SK-N-SH (cell line): Measurements from ENCODE around the gene SLC26A2. TPM values are rescaled to one million over a fixed set of nuclear protein-coding genes. Genes with fewer than 3 reads are reported as not detected.

Source experiments
- CTCF ChIA-PET: fragments of 300-600, 350-600 bp; formaldehyde crosslinking; extraction: SDS; loops from one replicate; lab custom pipeline; 2021; lab: Yijun Ruan, JAX
- POLR2A ChIA-PET: fragments of 350-600 bp; sonication (Branson Sonifier 250); formaldehyde crosslinking; extraction: SDS; loops from one replicate; lab custom pipeline; 2020; ENCODE audit warnings: antibody characterized with exemption, inconsistent platforms; lab: Yijun Ruan, JAX
- DNase-seq: peaks from one replicate; pipeline ENCODE4 v3.0.0; 2012
- H2AFZ ChIP-seq: fragments of 200-600 bp; sonication (generic); 2 replicates; pipeline ENCODE4 v1.8.1; 2016; ENCODE audit warnings: antibody characterized with exemption, mild to moderate bottlenecking, low read depth
- H3F3A ChIP-seq: fragments of 200-600 bp; sonication (generic); replicated peaks from 2 replicates; pipeline ENCODE3; 2016; ENCODE audit warnings: antibody characterized with exemption, mild to moderate bottlenecking; ENCODE audit not compliant: insufficient read depth
- H3K27ac ChIP-seq, 2 experiments: fragments of 200-500 bp in 1 of 2; fragments of 200-600 bp in 1 of 2; sonication (Bioruptor generic) in 1 of 2; sonication (generic), shearing (Covaris generic) in 1 of 2; 2 replicates each; pipeline versions ENCODE4 v1.5.1 to v1.6.1; 2014 to 2016; ENCODE audit warnings: low read depth in 2 of 2, inconsistent platforms in 1 of 2, low read length in 1 of 2, mild to moderate bottlenecking in 1 of 2, mixed read lengths in 1 of 2
- H3K27me3 ChIP-seq: fragments of 200-600 bp; sonication (generic), shearing (Covaris generic); 2 replicates; pipeline ENCODE4 v1.6.1; 2016; ENCODE audit warnings: mixed run types; ENCODE audit not compliant: insufficient read depth
- H3K36me3 ChIP-seq, 2 experiments: fragments of 200-500 bp in 1 of 2; fragments of 200-600 bp in 1 of 2; sonication (Bioruptor generic) in 1 of 2; sonication (generic) in 1 of 2; replicated peaks in 1 of 2; 2 replicates each; pipeline versions ENCODE3 to v1.5.1; 2014 to 2016; ENCODE audit warnings: low read length in 1 of 2, mild to moderate bottlenecking in 1 of 2; ENCODE audit not compliant: insufficient read depth in 2 of 2, control insufficient read depth in 1 of 2
- H3K4me1 ChIP-seq, 2 experiments: fragments of 200-500 bp in 1 of 2; fragments of 200-600 bp in 1 of 2; sonication (Bioruptor generic) in 1 of 2; sonication (generic), shearing (Covaris generic) in 1 of 2; 2 replicates each; pipeline versions ENCODE4 v1.5.1 to v1.6.1; 2014 to 2016; ENCODE audit warnings: low read depth in 1 of 2, low read length in 1 of 2, mixed run types in 1 of 2; ENCODE audit not compliant: insufficient read depth in 2 of 2, control insufficient read depth in 1 of 2
- H3K4me2 ChIP-seq: fragments of 200-600 bp; sonication (generic), shearing (Covaris generic); 2 replicates; pipeline ENCODE4 v1.6.1; 2017; ENCODE audit warnings: mixed run types
- H3K4me3 ChIP-seq, 2 experiments: fragments of 200-500 bp in 1 of 2; fragments of 200-600 bp in 1 of 2; sonication (Bioruptor generic) in 1 of 2; sonication (generic), shearing (Covaris generic) in 1 of 2; 2 replicates each; pipeline versions ENCODE4 v1.5.1 to v1.8.1; 2014 to 2016; ENCODE audit warnings: low read depth in 2 of 2, inconsistent platforms in 1 of 2, low read length in 1 of 2, mild to moderate bottlenecking in 1 of 2, mixed read lengths in 1 of 2, moderate library complexity in 1 of 2
- H3K79me2 ChIP-seq: fragments of 200-600 bp; sonication (generic); 2 replicates; pipeline ENCODE4 v1.8.1; 2017; ENCODE audit warnings: mild to moderate bottlenecking; ENCODE audit not compliant: insufficient read depth
- H3K9ac ChIP-seq: fragments of 200-600 bp; sonication (generic); 2 replicates; pipeline ENCODE4 v1.6.1; 2017; ENCODE audit warnings: mixed run types
- H3K9me2 ChIP-seq: fragments of 200-600 bp; sonication (generic); 2 replicates; pipeline ENCODE4 v1.6.1; 2017; ENCODE audit warnings: mixed run types
- H3K9me3 ChIP-seq: fragments of 200-600 bp; sonication (generic); 2 replicates; pipeline ENCODE4 v1.6.1; 2017; ENCODE audit warnings: mixed run types, mild to moderate bottlenecking, moderate library complexity
- H4K20me1 ChIP-seq: fragments of 200-600 bp; sonication (generic); 2 replicates; pipeline ENCODE4 v1.6.1; 2017; ENCODE audit warnings: mild to moderate bottlenecking, mixed run types; ENCODE audit not compliant: insufficient read depth
- CTCF ChIP-seq: fragments of 200-600 bp; sonication (generic); IDR thresholded peaks from 2 replicates; pipeline ENCODE4 v1.6.1; 2017; ENCODE audit warnings: antibody characterized with exemption, mild to moderate bottlenecking, moderate library complexity
- RAD21 ChIP-seq: IDR thresholded peaks from 2 replicates; pipeline ENCODE4 v1.6.1; 2012; ENCODE audit warnings: mild to moderate bottlenecking, low read length
- SIN3A ChIP-seq: IDR thresholded peaks from 2 replicates; pipeline ENCODE4 v1.6.1; 2012; ENCODE audit warnings: low read depth, mild to moderate bottlenecking, low read length, moderate library complexity, borderline replicate concordance
- SMC3 ChIP-seq: IDR thresholded peaks from 2 replicates; pipeline ENCODE4 v1.6.1; 2012; ENCODE audit warnings: low read depth, low read length, improper control_type of control experiment
- YY1 ChIP-seq: IDR thresholded peaks from 2 replicates; pipeline ENCODE4 v1.4.0; 2012; ENCODE audit warnings: low read depth, mild to moderate bottlenecking
- WGBS: methylation state at CpG from one replicate; pipeline ENCODE4 v1.1.6; 2017; ENCODE audit warnings: low lambda C conversion rate; 5-methylcytosine and 5-hydroxymethylcytosine counted together
- polyA plus RNA-seq, 3 experiments: library from polyadenylated mRNA; depleted of rRNA; stranded (reverse); fragments of >200 nt; gene quantifications; 2 replicates each; pipeline ENCODE4 v1.2.3, GENCODE V29; 2012

Gene SLC26A2
- polyA plus RNA-seq, 1 of the 3 experiments (the other 2 are of a cell fraction): 1.3 TPM

- H3K36me3 ChIP-seq: no peaks in the 10 kb centered on the region
- peak overlapping the region; percentile 71; the same call in 1 of the 2 replicates for H3K4me2 ChIP-seq
- peaks cover 9% of the 10 kb centered on the region for H3F3A ChIP-seq
- no peaks in the 10 kb centered on the region for H3K9me3 ChIP-seq
- H2AFZ ChIP-seq: peak overlapping the region; percentile 71
- H3K27ac ChIP-seq: peak overlapping the region; percentile 45 to 76; a peak in 3 of 4 replicates
- no peaks in the 10 kb centered on the region for H3K79me2 ChIP-seq
- H4K20me1 ChIP-seq: no peaks in the 10 kb centered on the region
- H3K9me2 ChIP-seq: no peaks in the 10 kb centered on the region
- 48% methylated on average over 25 of the region's 25 CpGs for WGBS
- peaks cover 12 to 15% of the 10 kb centered on the region in 2 experiments; a peak in 3 of 4 replicates for H3K4me1 ChIP-seq
- peak; percentile 60 for DNase-seq
- POLR2A ChIA-PET: no interaction called here
- CTCF ChIA-PET: interaction anchor here (0.6 to 6.5 kb wide), 12 partner anchors 10 to 80 kb away, joined by 3 to 68 read pairs (median 5); partner anchors contain the start of gene SLC26A2
- peak overlapping the region; percentile 41 to 57 for H3K4me3 ChIP-seq
- H3K27me3 ChIP-seq: no peaks in the 10 kb centered on the region
- H3K9ac ChIP-seq: peak overlapping the region; percentile 42; the same call in 1 of the 2 replicates
- no peak for TF ChIP-seq YY1
- peak; percentile 31; the same call in 1 of the 2 replicates for TF ChIP-seq RAD21
- TF ChIP-seq SMC3: peak; percentile 43
- peak; percentile 65 for TF ChIP-seq CTCF
- TF ChIP-seq, all 33 proteins: peak for 3
Measured at GRCh38 chr5:149932445-149933350, 27.9 kb upstream of the SLC26A2 start.

GRCh38 chr5:149935431-149935901 is 25.1 kb upstream of the SLC26A2 start:
- 90% methylated on average over 8 of the region's 8 CpGs for WGBS
- CTCF ChIA-PET: interaction anchor here (1.3 to 6.5 kb wide), 4 partner anchors 14 to 98 kb away, joined by 4 to 68 read pairs (median 10); partner anchors contain the start of gene SLC26A2
- DNase-seq: no peak

More at GRCh38 chr5:149935431-149935901, 25.1 kb upstream of the SLC26A2 start:
- Histone ChIP-seq H3K27ac (no peak overlapping the region), H3K36me3 (no peaks in the 10 kb centered on the region), H3K4me1 (peaks cover 10 to 37% of the 10 kb centered on the region in 2 experiments), H4K20me1 (no peaks in the 10 kb centered on the region), H3K27me3 (no peaks in the 10 kb centered on the region), H3K9ac (no peak overlapping the region), H3K79me2 (no peaks in the 10 kb centered on the region), H3K4me3 (no peak overlapping the region), H3F3A (peaks cover 25% of the 10 kb centered on the region), H3K9me2 (no peaks in the 10 kb centered on the region), H2AFZ (no peak overlapping the region), H3K9me3 (no peaks in the 10 kb centered on the region), H3K4me2 (no peak overlapping the region)
- POLR2A ChIA-PET: no interaction called here
- TF ChIP-seq SIN3A: no peak
